HG02759 (cell line): ENCODE results near the gene KPNA4.
"Not testable (repeated sequence)": the region's sequence is repeated elsewhere in the genome, so short reads cannot be mapped to it uniquely, and the experiment has no call there.

ENCODE experiments used
- ATAC-seq: cut with Tn5 transposase; IDR thresholded peaks from one replicate; pipeline ENCODE4 v1.9.1; 2021; ENCODE audit warnings: mild to moderate bottlenecking, moderate library complexity; ENCODE audit not compliant: unreplicated experiment

The KPNA4 gene

DNA sequence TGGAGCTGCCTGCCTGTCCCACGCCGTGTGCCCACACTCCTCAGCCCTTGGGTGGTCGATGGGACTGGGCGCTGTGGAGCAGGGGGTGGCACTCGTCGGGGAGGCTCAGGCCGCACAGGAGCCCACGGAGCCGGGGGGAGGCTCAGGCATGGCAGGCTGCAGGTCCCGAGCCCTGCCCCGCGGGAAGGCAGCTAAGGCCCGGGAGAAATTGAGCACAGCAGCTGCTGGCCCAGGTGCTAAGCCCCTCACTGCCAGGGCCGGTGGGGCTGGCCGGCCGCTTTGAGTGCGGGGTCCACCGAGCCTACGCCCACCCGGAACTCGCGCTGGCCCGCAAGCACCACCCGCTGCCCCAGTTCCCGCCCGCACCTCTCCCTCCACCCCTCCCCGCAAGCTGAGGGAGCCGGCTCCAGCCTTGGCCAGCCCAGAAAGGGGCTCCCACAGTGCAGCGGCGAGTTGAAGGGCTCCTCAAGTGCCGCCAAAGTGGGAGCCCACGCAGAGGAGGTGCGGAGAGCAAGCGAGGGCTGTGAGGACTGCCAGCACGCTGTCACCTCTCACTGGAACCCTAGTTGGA lies 8.7 kb upstream of the KPNA4 start:
- not testable (repeated sequence) for ATAC-seq

DNA sequence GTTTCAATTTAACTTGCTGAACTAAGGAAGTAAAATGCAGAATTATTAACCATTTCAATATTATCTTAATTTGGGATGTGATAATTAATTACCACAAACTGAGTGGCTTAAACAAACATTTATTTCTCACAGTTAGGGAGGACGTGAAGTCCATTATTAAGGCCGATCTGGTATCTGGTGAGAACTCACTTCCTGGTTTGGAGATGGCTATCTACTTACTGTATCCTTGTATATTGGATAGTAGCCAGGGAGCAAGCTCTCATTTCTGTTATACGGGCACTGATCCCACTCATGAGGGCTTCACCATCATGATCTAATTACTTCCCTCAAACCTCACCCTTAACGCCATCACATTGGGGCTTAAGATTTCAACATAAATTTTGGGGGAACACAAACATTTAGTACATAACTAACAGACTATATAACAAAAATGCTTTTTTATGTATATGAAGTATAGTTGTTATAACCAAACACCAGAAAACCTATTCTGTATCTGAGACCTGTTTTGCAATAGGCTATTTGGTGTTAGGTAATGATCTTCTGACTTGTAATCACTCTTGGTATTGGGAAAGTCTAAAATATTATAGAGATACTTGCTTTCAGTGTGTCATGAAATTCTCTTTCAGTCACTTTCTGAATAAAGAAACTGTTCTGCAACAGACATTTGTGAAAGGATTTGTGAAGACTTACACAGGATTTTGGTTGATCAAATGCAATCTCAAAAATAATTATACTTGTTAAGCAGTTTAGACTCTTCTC lies 4.7 kb upstream of the KPNA4 start:
- no peak for ATAC-seq

- ATAC-seq: no peak
These were observed 3.6 kb upstream of the KPNA4 start for GRCh38 chr3:160568989-160569388.

DNA sequence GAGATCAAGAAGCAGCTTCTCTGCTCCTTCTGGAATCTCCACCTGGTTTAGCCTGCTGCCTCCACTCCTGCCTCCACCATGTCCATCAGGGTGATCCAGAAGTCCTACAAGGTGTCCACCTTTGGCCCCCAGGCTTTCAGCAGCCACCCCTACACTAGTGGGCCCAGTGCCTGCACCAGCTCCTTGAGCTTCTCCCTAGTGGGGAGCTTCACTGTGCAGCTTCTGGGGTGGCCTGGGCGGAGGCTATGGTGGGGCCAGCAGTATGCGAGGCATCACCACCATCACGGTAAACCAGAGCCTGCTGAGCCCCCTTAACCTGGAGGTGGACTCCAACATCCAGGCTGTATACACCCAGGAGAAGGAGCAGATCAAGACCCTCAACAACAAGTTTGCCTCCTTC lies 2.4 kb upstream of the KPNA4 start:
- no peak for ATAC-seq

DNA sequence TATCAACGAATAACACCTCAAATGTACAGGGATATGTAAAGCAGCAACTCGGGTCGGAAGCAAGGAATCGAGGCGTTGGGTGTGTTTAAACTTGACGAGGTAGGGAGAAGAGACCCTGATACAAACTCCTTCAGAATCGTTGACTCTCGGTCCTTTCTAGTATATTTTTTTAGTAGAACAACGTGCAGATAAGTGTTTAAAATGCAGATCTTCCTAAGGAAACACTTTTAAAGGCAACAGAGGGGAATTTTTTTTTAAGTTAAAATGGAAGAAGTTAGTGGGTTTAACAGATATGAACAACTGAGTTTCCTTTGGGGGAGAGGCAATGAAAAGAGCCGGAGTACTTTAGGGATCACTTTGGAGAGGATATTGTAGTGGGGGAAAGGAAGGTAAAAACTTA lies 1.1 kb upstream of the KPNA4 start:
- no peak for ATAC-seq

DNA sequence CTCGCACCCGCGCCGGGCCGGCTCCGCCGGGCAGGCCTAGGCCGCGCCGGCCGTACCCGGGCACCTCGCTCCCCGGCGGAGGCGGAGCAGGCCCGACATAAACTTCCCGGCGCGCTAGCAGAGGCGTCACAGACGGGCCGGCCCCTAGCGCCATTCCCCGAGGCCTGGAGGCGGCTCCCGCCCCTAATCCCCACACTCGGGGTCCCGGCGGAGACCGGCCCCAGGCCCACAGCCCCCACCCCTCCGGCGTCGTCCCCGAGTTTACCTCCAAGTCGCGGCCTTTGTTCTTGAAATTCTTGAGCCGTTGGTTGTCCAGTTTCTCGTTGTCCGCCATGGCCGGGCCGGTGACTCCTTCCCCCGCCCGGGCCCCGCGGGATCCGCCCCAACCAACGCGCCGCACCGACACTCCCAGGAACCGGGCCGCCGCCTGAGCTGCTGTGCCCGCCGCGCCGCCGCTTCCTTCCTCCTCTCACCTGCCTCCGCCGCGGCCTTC lies 376 bp downstream of the KPNA4 start:
- ATAC-seq: peak; percentile 51

- ATAC-seq: no peak
These were observed 986 bp downstream of the KPNA4 start for GRCh38 chr3:160564258-160564911.

DNA sequence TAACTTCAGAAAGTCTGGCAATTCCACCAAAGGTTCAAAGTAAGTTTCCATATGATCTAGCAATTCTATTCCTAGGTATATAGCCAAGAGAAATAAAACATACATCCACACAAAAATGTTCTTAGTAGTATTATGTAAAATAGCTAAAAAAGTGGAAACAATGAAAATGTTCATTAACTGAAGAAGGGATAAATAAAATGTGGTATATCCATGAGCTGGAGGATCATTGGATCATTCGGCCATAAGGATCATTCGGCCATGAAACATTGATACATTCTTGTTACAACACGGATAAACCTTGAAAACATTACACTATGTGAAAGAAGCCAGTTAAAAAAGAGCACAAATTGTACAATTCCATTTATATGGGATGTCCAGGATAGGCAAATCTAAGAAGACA lies 2.4 kb downstream of the KPNA4 start:
- no peak for ATAC-seq

DNA sequence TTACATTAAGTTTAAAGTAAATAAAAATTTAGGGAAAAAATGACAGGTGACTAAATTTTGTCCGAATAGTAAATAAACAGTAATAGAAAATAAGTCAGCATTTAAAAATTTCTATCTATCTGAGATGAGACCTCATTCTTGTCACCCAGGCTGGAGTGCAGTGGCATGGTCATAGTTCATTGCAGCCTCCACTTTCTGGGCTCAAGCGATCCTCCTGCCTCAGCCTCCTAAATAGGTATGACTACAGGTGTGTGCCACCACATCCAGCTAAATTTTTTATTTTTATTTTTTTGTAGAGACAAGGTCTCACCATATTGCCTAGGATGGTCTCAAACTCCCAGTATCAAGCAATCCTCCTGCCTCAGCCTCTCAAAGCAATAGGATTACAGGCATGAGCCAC lies 7.8 kb downstream of the KPNA4 start:
- ATAC-seq: no peak

- ATAC-seq: no peak
These were observed 9.2 kb downstream of the KPNA4 start for GRCh38 chr3:160556141-160556540.

DNA sequence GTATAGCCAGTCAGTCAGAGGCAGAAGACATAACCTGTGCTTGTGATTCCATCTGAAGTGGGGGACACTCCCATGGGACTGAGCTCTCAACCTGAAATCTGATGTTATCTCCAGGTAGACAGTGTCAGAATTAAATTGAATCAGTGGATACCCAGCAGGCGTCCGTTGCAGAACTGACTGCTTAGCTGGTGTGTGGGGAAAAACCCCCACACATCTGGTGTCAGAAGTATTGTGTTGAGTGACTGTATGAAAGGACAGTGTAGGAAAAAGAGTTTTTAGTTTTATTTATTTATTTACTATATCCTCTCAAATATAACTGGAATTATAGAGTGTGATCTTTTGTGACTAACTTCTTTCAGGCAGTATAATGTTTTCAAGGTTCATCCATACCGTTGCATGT lies 10.4 kb downstream of the KPNA4 start:
- no peak for ATAC-seq

GRCh38 chr3:160553827-160554226 lies 11.5 kb downstream of the KPNA4 start:
- no peak for ATAC-seq

DNA sequence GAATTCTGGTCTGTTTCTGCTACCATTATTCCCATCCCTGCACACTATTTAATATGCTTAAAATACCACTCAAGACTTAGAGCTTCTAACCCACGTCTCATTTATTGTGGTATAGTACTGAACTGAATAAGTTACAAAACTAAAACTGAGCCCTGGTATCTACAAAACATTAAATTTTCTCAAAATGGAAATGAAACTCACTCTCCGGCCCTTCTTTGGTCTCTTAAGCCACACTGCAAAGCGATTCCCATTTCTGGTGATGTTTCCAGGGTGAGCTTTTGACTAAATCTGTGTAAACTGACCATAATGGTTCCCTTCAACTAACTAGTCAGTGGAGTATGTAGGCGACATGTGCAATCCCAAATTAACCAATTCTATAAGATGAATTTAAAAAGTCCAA lies 18.6 kb downstream of the KPNA4 start:
- no peak for ATAC-seq

- no peak for ATAC-seq
These were observed 19.9 kb downstream of the KPNA4 start for GRCh38 chr3:160545504-160545871.

DNA sequence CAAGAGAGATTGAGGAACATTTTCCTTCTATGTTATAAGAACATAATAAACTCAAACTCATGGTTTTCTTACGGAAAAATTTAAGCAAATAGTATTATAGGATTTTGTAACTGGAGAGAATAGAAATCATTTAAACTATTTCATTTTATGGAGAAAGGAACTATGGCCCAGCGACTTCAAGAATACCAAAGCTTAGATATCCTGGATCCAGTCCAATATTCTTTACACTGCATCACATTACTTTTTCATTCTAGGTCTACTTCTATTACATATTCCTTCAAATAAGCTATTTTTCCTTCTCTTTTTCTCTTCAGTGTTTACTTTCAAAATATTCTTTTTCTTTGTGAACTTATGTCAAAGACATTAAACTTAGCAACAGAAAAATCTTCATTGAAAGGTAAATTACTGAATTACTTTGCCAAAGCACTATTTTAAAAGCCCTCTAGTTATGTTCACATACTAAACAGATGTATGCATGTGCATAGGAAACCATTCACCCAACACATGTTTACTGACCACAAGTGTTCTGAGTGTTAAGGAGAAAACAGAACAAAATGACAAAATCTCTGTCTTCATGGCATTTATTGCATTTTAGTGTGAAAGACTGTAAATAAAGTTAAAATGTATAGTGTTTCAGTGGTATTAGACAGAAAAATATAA lies 20.4 kb downstream of the KPNA4 start:
- ATAC-seq: peak; percentile 36

DNA sequence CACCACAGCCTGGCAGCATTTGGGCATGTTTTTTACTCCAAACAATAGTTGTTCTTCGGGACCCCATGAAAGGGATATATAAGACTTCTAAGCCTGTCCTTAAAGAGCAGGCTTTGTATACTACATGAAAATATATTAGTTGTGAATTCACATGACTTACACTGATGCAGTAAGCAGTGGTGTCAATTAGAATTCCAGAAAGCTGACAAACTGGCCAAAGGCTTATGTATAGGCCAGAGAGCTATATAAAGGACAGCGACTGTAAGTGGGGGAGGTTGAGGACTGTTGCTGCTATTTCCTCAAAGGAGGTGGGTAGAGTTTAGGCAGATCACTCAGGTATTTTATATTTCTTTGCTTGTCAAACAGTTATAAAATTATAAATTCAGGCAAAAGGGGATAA lies 24.8 kb downstream of the KPNA4 start:
- no peak for ATAC-seq

GRCh38 chr3:160538895-160539294 lies 26.5 kb downstream of the KPNA4 start:
- no peak for ATAC-seq

GRCh38 chr3:160537729-160538128 lies 27.6 kb downstream of the KPNA4 start:
- no peak for ATAC-seq

- ATAC-seq: no peak
These were observed 33.0 kb downstream of the KPNA4 start for GRCh38 chr3:160532371-160532770.

- ATAC-seq: no peak
These were observed 34.1 kb downstream of the KPNA4 start for GRCh38 chr3:160531311-160531710.

DNA sequence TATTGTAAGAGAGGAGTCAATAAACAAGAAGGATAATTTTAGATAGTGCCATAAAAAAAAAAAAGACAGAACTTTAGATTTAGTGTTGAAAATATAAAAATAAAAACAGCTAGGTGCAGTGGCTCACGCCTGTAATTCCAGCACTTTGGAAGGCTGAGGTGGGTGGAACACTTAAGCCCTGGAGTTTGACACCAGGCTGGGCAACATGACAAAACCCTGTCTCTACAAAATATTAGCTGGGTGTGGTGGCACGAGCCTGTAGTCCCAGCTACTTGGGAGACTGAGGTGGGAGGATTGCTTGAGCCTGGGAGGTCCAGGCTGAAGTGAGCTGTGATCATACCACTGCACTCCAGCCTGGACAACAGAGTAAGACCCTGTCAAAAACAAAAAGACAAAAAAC lies 49.0 kb downstream of the KPNA4 start:
- ATAC-seq: not testable (repeated sequence)

DNA sequence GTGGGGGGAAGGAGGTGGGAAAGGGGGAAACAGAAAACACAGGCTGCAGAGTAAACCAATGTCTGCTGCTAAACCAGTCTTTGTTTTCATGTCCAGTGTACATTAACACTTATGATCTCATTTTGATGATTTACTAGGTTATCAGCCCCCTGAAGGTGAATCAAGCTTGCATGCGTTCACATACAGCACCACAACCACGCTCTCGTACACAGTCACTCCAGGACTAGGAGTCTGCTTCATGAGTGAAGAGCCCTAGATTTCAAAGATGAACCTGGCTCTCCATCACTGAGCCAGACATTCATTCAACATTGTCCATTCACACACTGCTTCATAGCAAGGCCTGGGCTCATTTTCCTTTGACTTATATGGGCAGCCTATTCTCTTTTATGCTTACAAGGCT lies 64.0 kb downstream of the KPNA4 start:
- no peak for ATAC-seq
